Measurements from ENCODE around the gene SLC49A3. TPM values are rescaled to one million over a fixed set of nuclear protein-coding genes. Genes with fewer than 3 reads are reported as not detected.

The SLC49A3 gene
- total and polyA plus RNA-seq, 8 donors: 2.7 to 18.8 (median 10.4) TPM

GRCh38 chr4:680928-681645 lies 7.9 kb downstream of the SLC49A3 start:
- H3K27ac ChIP-seq: peak overlapping the region in 4 of 5 donors; percentile 10 to 70 (median 27)

GRCh38 chr4:680551-680927 lies 8.4 kb downstream of the SLC49A3 start:
- H3K4me3 ChIP-seq: peak overlapping the region; percentile 42 to 74 (median 50)

More at GRCh38 chr4:680928-681645, 7.9 kb downstream of the SLC49A3 start:
- peaks cover 0 to 7% (median 6%) of the 10 kb centered on the region in 4 donors for H3K36me3 ChIP-seq
- peak overlapping the region; percentile 42 to 74 (median 50) for H3K4me3 ChIP-seq
- peaks cover 13 to 64% (median 56%) of the 10 kb centered on the region in 4 donors for H3K4me1 ChIP-seq
- 6 to 38% (median 10%) methylated on average over 20 to 56 of the region's 62 CpGs; no CpG with 5 or more reads in 1 of the 5 donors for WGBS, 5 donors
- no peaks in the 10 kb centered on the region for H3K9me3 ChIP-seq
- H3K27me3 ChIP-seq: peaks cover 0 to 36% (median 0%) of the 10 kb centered on the region in 3 donors
- DNase-seq: peak; percentile 67 to 83
- TF ChIP-seq POLR2A (IDR thresholded peaks at IDR 0.05): no peak
- intact Hi-C loops (cut with DNase I; ENCODE audit: low total_unique reads): no loop called here

GRCh38 chr4:680091-680490 lies 8.9 kb downstream of the SLC49A3 start:
- H3K27me3 ChIP-seq: peaks cover 0 to 36% (median 0%) of the 10 kb centered on the region in 3 donors
- no peaks in the 10 kb centered on the region for H3K36me3 ChIP-seq
- peaks cover 18 to 74% (median 65%) of the 10 kb centered on the region in 4 donors for H3K4me1 ChIP-seq
- TF ChIP-seq EP300 (IDR thresholded peaks at IDR 0.05) (no peak), CTCF (IDR thresholded peaks at IDR 0.05) (no peak), POLR2A (IDR thresholded peaks at IDR 0.05) (no peak), POLR2AphosphoS5 (IDR thresholded peaks at IDR 0.05) (no peak)
- WGBS, 5 donors: 67 to 78% (median 73%) methylated on average over 7 to 9 of the region's 9 CpGs
- H3K27ac ChIP-seq: peak overlapping the region in 1 of 5 donors; percentile 70
- H3K9me3 ChIP-seq: no peaks in the 10 kb centered on the region
- no peak for DNase-seq
- peak overlapping the region in 1 of 4 donors; percentile 74 for H3K4me3 ChIP-seq
- intact Hi-C loops (cut with DNase I; ENCODE audit: low total_unique reads): no loop called here

More at GRCh38 chr4:680551-680927, 8.4 kb downstream of the SLC49A3 start:
- H3K4me1 ChIP-seq: peaks cover 14 to 69% (median 60%) of the 10 kb centered on the region in 4 donors
- WGBS, 5 donors: 36 to 70% (median 53%) methylated on average over 7 to 17 of the region's 17 CpGs
- TF ChIP-seq POLR2A (IDR thresholded peaks at IDR 0.05) (no peak), CTCF (IDR thresholded peaks at IDR 0.05) (no peak), EP300 (IDR thresholded peaks at IDR 0.05) (no peak), POLR2AphosphoS5 (IDR thresholded peaks at IDR 0.05) (no peak)
- DNase-seq: peak in 1 of 2 donors; percentile 59
- peaks cover 0 to 2% (median under 1%) of the 10 kb centered on the region in 4 donors for H3K36me3 ChIP-seq
- H3K27me3 ChIP-seq: peaks cover 0 to 36% (median 0%) of the 10 kb centered on the region in 3 donors
- peak overlapping the region in 4 of 5 donors; percentile 10 to 70 (median 27) for H3K27ac ChIP-seq
- intact Hi-C loops (cut with DNase I; ENCODE audit: low total_unique reads): no loop called here
- H3K9me3 ChIP-seq: no peaks in the 10 kb centered on the region

- intact Hi-C loops (cut with DNase I; ENCODE audit: low total_unique reads): no loop called here
- 72 to 82% (median 81%) methylated on average over 9 to 11 of the region's 11 CpGs for WGBS, 5 donors
- no peaks in the 10 kb centered on the region for H3K9me3 ChIP-seq
- no peak for DNase-seq
- H3K4me1 ChIP-seq: peaks cover 21 to 77% (median 69%) of the 10 kb centered on the region in 4 donors
- H3K27me3 ChIP-seq: peaks cover 0 to 36% (median 0%) of the 10 kb centered on the region in 3 donors
- no peak overlapping the region for H3K27ac ChIP-seq
- no peaks in the 10 kb centered on the region for H3K36me3 ChIP-seq
- no peak overlapping the region for H3K4me3 ChIP-seq
- TF ChIP-seq CTCF (IDR thresholded peaks at IDR 0.05): no peak
- no peak for TF ChIP-seq POLR2AphosphoS5 (IDR thresholded peaks at IDR 0.05)
- no peak for TF ChIP-seq POLR2A (IDR thresholded peaks at IDR 0.05)
- TF ChIP-seq EP300 (IDR thresholded peaks at IDR 0.05): no peak
Observed at GRCh38 chr4:679629-680028, 9.3 kb downstream of the SLC49A3 start.

All from stomach (tissue), 9 donors.